ENCODE measurements around the gene IMMP2L.

- TF ChIP-seq CTCF (IDR thresholded peaks at IDR 0.05; ENCODE audit: low read depth, low read length, missing input control) = no peak
- no peak for TF ChIP-seq YY1 (IDR thresholded peaks at IDR 0.05)
- TF ChIP-seq ZBTB33 (IDR thresholded peaks at IDR 0.05) = no peak
- TF ChIP-seq ATF3 (IDR thresholded peaks at IDR 0.05) = no peak
- TF ChIP-seq SP1 (IDR thresholded peaks at IDR 0.05) = no peak
Observed at GRCh38 chr7:111274857-111275256, 287.4 kb downstream of the IMMP2L start.

Measured in liver (tissue), 3 donors.